NCI-H2107 treated with DMSO at 0.1 percent for 48 hours (cell line): Measurements from ENCODE around the gene NUDT8.
"Not testable (repeated sequence)": the region's sequence is repeated elsewhere in the genome, so short reads cannot be mapped to it uniquely, and the experiment has no call there.

Experiments
- DNase-seq: peaks from one replicate; lab custom pipeline; 2025; ENCODE audit not compliant: unreplicated experiment; lab: John Stamatoyannopoulos, UW

Gene NUDT8

DNA sequence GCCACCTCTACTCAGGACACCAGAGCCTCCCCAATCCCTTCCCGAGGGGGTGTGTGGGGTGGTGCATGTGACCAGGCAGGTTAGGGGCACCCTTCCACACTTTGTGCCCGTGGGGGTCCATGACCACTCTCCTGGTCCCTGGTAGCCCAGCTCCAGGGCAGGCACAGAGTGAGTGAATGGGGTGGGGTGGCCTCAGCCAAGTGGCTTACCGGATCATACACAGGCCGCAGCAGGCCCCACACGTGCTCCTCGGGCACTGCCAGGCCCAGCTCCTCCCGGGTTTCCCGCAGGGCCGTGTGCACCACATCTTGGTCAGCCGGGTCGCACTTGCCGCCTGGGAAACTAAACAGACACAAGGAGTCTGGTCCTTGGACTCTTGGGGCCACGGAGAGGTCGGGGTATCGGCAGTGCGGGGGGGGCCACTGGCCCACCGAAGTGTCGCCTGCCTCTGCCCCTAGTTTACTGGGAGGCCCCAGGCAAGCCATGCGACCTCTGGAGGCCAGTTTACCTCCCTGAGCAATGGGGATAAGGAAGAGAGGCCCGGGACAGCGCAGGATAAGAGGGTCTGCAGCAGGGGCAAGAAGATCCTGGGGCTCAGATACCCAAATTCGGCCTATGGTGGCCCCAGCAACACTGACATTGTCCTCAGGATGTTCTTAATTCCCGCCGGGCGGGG lies 889 bp downstream of the NUDT8 start:
- no peak for DNase-seq

- no peak for DNase-seq
Observed at GRCh38 chr11:67627812-67628624, 1.7 kb downstream of the NUDT8 start.

DNA sequence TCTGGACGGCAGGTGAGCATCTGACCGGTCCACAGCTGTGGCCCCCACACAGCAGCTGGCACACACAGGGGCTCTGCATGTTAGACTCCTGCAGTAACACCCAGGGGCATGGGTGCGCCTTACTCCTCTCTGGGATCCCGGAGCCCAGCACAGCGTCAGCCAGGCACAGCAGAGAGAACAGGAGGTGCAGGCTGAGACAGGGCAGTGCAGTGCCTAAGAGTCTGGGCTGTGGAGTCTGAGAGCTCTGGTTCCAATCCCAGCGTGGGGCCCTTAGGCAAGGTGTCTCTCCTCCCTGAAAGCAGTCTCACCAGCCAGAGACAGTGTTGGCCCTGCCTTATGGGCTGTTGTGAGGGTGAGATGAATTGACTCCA lies 2.3 kb downstream of the NUDT8 start:
- no peak for DNase-seq

- no peak for DNase-seq
Observed at GRCh38 chr11:67626970-67627369, 2.8 kb downstream of the NUDT8 start.

- not testable (repeated sequence) for DNase-seq
Observed at GRCh38 chr11:67626131-67626833, 3.5 kb downstream of the NUDT8 start.

DNA sequence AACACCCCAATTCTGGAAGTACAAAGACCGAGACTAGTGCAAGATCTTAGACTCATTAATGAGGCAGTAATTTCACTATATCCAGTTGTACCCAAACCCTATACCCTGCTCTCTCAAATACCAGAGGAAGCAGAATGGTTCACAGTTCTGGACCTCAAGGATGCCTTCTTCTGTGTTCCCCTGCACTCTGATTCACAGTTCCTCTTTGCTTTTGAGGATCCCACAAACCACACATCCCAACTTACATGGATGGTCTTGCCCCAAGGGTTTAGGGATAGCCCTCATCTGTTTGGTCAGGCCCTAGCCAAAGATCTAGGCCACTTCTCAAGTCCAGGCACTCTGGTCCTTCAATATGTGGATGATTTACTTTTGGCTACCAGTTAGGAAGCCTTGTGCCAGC lies 5.9 kb downstream of the NUDT8 start:
- not testable (repeated sequence) for DNase-seq

DNA sequence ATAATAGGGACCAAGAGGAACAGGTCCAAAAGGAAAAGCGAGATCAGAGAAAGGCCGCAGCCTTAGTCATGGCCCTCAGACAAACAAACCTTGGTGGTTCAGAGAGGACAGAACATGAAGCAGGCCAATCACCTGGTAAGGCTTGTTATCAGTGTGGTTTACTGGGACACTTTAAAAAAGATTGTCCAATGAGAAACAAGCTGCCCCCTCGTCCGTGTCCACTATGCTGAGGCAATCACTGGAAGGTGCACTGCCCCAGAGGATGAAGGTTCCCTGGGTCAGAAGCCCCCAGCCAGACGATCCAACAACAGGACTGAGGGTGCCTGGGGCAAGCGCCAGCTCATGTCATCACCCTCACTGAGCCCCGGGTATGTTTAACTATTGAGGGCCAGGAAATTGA lies 6.8 kb downstream of the NUDT8 start:
- not testable (repeated sequence) for DNase-seq

DNA sequence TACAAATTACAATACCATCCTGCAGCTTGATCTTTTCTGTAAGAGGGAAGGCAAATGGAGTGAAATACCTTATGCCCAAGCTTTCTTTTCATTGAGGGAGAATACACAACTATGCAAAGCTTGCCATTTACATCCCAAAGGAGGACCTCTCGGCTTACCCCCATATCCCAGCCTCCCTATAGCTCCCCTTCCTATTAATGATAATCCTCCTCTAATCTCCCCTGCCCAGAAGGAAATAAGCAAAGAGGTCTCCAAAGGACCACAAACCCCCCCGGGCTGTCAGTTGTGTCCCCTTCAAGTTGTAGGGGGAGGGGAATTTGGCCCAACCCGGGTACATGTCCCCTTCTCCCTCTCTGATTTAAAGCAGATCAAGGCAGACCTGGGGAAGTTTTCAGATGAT lies 7.8 kb downstream of the NUDT8 start:
- not testable (repeated sequence) for DNase-seq

GRCh38 chr11:67620621-67621020 lies 9.1 kb downstream of the NUDT8 start:
- not testable (repeated sequence) for DNase-seq

DNA sequence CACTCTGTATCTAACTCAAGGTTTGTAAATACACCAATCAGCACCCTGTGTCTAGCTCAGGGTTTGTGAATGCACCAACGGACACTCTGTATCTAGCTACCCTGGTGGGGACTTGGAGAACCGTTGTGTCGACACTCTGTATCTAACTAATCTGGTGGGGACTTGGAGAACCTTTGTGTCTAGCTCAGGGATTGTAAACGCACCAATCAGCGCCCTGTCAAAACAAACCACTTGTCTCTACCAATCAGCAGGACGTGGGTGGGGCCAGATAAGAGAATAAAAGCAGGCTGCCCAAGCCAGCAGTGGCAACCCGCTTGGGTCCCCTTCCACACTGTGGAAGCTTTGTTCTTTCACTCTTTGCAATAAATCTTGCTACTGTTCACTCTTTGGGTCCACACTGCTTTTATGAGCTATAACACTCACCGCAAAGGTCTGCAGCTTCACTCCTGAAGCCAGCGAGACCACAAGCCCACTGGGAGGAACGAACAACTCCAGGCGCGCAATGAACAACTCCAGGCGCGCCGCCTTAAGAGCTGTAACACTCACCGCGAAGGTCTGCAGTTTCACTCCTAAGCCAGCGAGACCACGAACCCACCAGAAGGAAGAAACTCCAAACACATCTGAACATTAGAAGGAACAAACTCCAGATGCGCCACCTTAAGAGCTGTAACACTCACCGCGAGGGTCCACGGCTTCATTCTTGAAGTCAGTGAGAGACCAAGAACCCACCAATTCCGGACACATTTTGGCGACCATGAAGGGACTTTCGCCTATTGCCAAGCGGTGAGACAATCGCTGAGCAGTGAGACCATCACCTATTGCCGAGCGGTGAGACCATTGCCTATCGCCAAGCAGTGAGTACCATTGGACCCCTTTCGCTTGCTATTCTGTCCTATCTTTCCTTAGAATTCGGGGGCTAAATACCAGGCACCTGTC lies 9.8 kb downstream of the NUDT8 start:
- DNase-seq, result not testable (repeated sequence)

GRCh38 chr11:67618901-67619659 lies 10.7 kb downstream of the NUDT8 start:
- not testable (repeated sequence) for DNase-seq

- DNase-seq, result no peak
Observed at GRCh38 chr11:67617243-67617953, 12.3 kb downstream of the NUDT8 start.

GRCh38 chr11:67616431-67617242 lies 13.1 kb downstream of the NUDT8 start:
- DNase-seq, result no peak

GRCh38 chr11:67615728-67616430 lies 13.9 kb downstream of the NUDT8 start:
- no peak for DNase-seq

GRCh38 chr11:67614730-67615714 lies 14.7 kb downstream of the NUDT8 start:
- no peak for DNase-seq

GRCh38 chr11:67613960-67614715 lies 15.6 kb downstream of the NUDT8 start:
- DNase-seq, result no peak
